Glomerular visceral epithelial cell (primary cell): ENCODE measurements around the gene BACE2.
"Not testable (repeated sequence)": the region's sequence is repeated elsewhere in the genome, so short reads cannot be mapped to it uniquely, and the experiment has no call there.

ENCODE experiments used
- DNase-seq: peaks from one replicate; pipeline ENCODE4 v3.0.0-alpha.2; 2016; ENCODE audit errors: extremely low spot score

BACE2 gene

GRCh38 chr21:41215856-41216408 lies 48.0 kb downstream of the BACE2 start:
- DNase-seq, result no peak

GRCh38 chr21:41216486-41216885 lies 48.5 kb downstream of the BACE2 start:
- no peak for DNase-seq

GRCh38 chr21:41217671-41218385 lies 49.9 kb downstream of the BACE2 start:
- DNase-seq, result no peak

GRCh38 chr21:41219498-41220207 lies 51.7 kb downstream of the BACE2 start:
- DNase-seq, result no peak

- no peak for DNase-seq
Observed at GRCh38 chr21:41220208-41220733, 52.3 kb downstream of the BACE2 start.

GRCh38 chr21:41222247-41223068 lies 54.5 kb downstream of the BACE2 start:
- DNase-seq, result no peak

GRCh38 chr21:41226853-41227252 lies 58.9 kb downstream of the BACE2 start:
- DNase-seq, result no peak

- no peak for DNase-seq
Observed at GRCh38 chr21:41227357-41228005, 59.5 kb downstream of the BACE2 start.

GRCh38 chr21:41228006-41228370 lies 60.0 kb downstream of the BACE2 start:
- DNase-seq, result no peak

- no peak for DNase-seq
Observed at GRCh38 chr21:41228492-41228891, 60.5 kb downstream of the BACE2 start.

GRCh38 chr21:41228958-41229357 lies 61.0 kb downstream of the BACE2 start:
- no peak for DNase-seq

GRCh38 chr21:41229509-41230248 lies 61.7 kb downstream of the BACE2 start:
- no peak for DNase-seq

GRCh38 chr21:41230497-41230896 lies 62.5 kb downstream of the BACE2 start:
- no peak for DNase-seq

- DNase-seq, result no peak
Observed at GRCh38 chr21:41231060-41231459, 63.1 kb downstream of the BACE2 start.

GRCh38 chr21:41232013-41232412 lies 64.1 kb downstream of the BACE2 start:
- no peak for DNase-seq

- no peak for DNase-seq
Observed at GRCh38 chr21:41233916-41234315, 66.0 kb downstream of the BACE2 start.

GRCh38 chr21:41234569-41234968 lies 66.6 kb downstream of the BACE2 start:
- DNase-seq, result no peak

GRCh38 chr21:41235201-41235600 lies 67.2 kb downstream of the BACE2 start:
- DNase-seq, result no peak

- DNase-seq, result no peak
Observed at GRCh38 chr21:41236352-41236973, 68.5 kb downstream of the BACE2 start.

- not testable (repeated sequence) for DNase-seq
Observed at GRCh38 chr21:41238081-41238796, 70.3 kb downstream of the BACE2 start.
